GM18499 (cell line): Measurements from ENCODE around the gene IFNLR1.

Experiments used
- ATAC-seq: cut with Tn5 transposase; IDR thresholded peaks from one replicate; pipeline ENCODE4 v1.9.1; 2021; ENCODE audit warnings: moderate number of reproducible peaks; ENCODE audit not compliant: insufficient read depth, unreplicated experiment

IFNLR1 gene

DNA sequence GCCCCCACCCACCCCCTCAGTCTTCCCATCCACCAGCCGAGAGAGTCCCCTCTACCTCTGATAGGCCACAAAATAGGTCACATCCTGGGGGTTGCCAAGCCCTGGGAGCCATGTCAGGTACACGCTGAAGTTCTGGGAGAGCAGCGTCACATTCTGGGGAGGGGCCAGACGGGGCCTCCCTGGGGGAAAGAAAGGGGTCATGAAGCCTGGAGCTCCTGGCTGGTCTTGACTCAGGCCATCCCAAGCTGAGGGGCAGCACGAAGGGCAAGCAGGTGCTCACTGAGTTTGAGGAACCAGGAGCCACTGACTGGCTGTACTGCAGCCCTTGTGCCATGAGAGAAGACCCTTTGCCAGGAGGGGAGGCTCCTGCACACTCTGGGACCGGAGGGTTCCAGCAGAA lies 6.4 kb downstream of the IFNLR1 start:
- ATAC-seq: no peak

DNA sequence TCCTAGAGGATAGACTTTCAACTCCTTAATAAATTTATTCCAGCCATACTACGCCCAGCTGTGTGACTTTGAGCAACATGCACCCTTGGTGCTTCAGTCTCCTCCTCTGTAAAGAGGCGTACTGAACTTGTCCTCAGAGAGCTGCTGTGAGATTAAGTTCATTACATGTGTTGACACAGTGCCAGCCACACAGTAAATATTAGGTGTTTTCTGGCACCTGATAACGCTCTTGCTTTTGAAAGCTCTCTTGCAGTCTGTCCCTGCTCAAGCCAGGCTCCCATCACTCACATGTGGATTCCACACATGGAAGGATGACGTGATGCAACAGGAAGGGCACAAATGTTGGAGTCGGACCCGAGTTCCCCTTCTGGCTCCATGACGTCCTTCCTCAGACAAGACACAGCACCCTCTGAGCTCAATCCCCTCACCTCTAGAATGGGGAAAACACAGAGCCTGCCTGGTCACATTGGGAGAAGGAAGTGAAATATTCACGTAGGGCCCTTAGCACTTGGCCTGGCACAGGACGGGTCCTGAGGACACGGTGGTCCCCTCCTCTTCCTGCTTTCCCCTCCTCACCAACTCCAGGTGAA lies 7.7 kb downstream of the IFNLR1 start:
- ATAC-seq: no peak

DNA sequence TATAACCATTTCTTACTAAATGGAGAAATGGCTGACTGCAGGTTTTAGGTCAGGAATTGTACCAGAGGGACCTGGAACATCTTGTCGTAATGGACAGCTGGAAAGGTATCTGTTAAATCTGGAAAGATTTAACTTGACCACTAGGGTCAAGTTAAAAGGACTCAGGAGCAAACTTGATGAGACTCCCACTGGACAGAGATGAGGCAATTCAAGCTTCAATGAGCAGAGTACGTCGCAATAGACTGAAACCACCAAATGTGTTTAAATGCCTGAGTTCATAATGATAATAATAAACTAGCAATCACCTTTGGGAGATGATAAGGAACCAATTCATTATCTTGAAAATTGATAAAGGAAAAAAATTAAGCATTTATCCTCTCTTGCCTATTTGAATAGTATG lies 8.7 kb downstream of the IFNLR1 start:
- no peak for ATAC-seq

DNA sequence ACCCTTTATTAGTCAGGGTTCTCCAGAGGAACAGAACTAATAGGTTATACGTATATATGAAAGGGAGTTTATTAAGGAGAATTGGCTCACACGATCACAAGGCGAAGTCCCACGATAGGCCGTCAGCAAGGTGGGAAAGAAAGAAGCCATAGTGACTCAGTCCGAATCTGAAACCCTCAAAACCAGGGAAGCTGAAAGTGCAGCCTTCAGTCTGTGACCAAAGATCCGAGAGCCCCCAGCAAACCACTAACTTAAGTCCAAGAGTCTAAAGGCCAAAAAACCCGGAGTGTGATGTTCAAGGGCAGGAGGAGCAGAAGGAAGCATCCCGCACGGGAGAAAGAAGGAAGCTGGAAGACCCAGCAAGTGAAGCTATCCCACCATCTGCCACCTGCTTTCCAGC lies 9.9 kb downstream of the IFNLR1 start:
- no peak for ATAC-seq

DNA sequence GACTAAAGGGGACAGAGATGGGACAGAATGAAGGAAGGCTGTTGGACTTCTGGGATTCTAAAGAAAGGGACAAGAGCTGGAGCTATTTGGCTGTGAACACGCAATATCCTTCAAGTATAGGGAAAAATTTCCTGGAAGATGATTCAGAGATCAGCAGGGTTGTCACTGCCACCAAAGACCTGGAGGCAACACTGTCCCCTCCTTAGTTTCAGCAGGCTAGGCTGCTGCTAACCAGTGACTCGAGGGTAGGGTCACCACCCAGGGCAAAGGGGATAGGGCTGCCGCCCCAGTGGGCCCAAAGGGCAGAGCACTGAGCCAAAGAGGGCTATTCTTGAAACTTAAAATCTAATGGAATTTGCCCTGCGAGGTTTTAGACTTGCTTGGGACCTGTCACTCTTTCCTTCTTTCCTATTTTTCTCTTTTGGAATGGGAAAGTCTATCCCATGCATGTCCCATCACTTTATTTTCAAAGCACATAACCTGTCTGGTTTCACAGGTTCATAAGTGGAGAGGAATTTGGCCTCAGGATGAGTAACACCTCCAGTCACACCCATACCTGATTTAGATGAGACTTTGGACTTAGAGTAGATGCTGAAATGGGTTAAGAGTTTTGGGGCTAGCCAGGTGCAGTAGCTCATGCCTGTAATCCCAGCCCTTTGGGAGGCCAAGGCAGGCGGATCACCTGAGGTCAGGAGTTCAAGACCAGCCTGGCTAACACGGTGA lies 11.9 kb downstream of the IFNLR1 start:
- ATAC-seq: no peak

DNA sequence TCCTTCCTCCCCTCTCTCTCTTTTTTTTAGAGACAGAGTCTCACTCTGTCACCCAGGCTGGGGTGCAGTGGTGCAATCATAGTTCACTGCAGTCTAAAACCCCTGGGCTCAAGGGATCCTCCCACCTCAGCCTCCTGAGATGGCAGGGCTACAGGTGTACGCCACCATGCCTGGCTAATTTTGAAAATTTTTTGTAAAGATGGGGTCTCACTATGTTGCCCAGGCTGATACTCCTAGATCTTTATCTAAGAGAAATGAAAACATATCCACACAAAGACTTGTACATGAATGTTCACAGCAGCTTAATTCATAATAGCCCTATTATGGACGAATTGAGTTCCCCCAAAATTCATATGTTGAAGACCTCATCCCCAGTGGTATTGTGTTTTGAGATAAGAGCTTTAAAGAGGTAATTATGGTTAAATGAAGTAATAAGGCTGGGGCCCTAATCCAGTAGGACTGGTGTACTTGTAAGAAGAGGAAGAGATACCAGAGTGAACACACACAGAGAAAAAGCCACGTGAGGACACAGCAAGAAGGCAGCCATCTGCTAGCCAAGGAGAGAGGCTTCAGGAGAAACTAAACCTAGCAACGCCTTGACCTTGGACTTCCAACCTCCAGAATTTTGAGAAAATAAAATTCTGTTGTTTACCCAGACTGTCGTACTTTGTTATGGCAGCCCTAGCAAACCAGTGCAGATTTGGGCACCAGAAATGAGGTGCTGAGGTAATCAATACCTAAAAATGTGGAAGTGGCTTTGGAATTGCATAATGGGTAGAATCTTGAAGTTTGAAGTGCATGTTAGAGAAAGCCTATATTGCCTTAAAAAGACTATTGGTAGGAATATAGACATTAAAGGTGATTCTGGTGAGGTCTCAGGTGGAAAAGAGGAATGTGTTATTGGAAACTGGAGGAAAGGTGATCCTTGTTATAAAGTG lies 13.2 kb downstream of the IFNLR1 start:
- no peak for ATAC-seq

DNA sequence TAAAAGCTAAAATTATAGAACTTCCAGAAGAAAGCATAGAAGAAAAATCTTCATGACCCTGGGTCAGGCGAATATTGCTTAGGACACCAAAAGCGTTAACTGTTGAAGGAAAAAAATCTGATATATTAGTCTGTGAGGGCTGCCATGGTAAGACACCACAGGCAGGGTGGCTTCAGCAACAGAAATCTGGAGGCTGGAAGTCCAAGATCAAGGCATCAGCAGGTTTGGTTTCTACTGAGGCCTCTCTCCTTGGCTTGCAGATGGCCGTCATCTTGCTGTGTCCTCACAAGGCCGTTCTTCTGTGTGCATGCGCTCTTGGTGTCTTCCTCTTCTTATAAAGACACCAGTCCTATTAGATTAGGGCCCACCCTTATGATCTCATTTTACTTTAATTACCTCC lies 14.5 kb downstream of the IFNLR1 start:
- no peak for ATAC-seq

DNA sequence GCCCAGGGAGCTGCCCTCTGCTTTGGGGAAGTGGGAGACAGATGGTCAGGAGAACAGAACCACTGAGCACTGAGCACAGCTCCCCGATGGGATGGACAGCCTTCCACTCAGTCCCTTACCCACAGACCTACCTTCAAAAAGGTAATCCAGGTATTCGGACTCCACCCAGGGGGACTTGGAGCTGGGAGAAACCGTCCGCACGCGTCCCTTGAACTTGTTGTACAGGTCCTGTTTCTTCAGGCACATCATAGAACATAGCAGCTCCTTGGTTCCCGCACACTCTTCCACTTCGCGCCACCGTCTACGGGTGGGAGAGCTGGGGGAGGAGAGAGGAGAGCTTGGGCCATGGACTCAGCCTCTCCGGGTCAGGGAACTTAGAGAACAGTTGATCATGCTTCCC lies 17.8 kb downstream of the IFNLR1 start:
- ATAC-seq: no peak

DNA sequence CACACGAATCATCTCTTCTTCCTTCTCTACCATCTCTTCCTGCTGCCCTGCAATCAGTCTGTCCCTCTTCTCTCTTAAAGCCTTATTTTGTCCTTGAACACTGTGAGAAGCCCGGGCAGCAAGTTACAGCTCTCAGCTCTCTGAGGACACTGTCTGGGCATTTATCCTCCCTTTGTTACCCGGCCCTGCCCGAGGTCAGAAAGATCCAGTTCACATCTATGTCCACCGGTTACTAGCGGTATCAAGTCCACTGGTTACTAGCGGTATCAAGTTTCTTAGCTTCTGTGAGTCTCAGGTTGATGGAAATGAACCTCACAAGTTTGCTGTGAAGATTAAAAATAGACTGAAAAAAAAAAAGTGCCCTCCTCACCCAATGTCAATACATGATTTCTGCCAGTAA lies 18.8 kb downstream of the IFNLR1 start:
- no peak for ATAC-seq

DNA sequence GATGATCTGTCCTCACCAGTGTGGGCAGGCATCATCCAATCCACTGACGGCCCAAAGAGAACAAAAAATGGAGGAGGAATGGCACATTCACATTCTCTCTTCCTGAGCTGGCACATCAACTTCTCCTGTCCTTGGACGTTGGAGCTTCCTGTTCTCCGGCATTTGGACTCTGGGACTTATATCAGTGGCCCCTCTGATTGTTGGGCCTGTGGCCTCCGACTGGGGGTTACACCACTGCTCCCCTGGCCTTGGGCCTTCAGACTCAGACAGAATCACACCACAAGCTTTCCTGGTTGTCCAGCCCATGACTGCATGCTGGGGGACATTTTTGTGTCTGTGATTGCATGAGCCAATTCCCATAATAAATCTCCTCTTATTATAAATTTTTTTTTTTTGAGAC lies 20.1 kb downstream of the IFNLR1 start:
- ATAC-seq: no peak

DNA sequence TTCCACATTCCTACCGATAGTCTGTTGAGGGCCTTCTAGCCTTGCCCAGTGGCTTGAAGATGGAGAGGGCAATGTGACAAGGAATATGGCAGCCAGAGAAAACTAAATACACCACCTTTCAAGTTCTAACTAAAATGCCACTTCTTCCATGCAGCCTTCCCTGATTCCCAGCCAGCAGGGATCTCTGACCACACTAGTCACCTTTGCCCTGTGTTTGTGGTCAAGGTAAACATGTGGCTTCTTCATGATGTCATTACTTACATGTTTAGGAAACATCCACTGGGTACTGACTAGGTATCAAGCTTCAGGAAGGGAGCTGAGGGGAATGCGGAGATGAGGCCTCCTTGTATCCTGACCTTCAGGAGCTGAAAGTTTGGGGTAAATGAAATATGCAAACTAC lies 21.6 kb downstream of the IFNLR1 start:
- no peak for ATAC-seq

DNA sequence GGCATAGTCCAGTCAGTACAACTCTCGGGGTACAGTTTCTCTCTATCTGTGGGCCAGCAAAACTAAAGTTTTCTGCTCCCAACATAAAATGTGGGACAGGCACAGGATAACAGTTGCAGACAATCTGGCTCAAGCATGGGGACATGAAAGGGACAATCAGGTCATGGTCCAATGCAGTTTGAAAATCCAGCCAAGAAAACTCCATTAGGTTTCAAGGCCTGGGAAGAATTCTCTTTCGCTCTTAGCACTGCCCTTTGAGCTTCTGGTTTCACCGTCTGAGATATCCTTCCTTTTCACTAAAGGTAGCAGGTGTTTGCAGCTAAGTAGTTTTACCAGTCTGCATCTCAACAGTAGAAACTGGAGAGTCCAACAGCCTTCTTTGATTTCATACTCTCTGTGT lies 23.1 kb downstream of the IFNLR1 start:
- ATAC-seq: no peak

DNA sequence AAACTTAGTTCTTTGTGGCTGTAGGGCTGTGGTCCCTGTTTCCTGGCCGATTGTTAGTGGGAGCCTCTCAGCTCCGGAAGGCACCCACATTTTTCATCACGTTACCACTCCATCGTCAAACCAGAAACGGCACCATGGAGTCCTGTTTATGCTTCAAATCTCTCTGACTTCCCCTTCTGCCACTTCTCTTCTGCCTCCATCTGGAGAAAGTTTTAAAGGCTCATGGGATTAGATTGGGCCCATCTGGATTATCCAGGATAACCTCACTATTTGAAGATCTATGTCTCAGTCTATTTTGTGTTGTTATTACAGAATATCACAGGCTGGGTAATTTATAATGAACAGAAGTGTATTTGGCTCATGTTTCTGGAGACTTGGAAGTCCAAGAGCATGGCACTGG lies 24.9 kb downstream of the IFNLR1 start:
- ATAC-seq: no peak

DNA sequence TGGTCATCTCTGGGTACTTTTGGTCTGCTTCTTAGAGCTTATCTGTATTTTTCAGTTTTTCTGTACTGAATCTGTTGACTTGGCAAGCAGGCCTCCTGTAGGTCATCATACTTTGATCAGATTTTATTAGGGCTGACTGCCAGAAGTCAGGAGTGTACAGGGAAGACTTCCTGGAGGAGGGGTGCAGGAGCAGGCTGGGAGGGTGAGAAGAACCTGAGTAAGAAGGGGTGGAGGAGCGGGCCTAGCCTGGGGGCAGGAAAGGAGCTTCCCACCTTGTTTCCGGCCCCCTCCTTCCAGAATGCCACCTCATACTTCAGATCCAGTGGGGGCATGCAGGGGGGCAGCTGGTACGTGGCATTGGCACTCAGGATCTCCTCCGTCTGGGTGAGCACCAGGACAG lies 25.8 kb downstream of the IFNLR1 start:
- no peak for ATAC-seq

DNA sequence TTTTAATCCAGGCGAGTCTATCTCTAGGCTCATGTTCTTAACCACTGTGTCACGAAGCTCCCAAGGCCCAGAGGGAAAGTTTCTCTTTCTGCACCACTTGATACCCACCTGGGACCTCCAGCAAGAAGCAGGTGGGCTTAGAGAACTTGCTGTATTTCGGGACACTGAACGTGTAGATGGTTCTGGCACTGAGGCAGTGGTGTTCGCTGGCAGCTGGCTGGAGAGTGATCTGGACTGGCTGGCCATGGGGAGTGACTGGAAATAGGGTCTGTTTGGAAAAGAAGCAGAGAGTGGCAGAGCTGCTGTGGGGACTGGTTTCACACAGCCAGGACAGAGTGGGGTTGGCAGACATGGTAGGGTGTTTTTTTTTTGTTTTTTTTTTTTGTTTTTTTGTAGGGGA lies 27.7 kb downstream of the IFNLR1 start:
- ATAC-seq: no peak

DNA sequence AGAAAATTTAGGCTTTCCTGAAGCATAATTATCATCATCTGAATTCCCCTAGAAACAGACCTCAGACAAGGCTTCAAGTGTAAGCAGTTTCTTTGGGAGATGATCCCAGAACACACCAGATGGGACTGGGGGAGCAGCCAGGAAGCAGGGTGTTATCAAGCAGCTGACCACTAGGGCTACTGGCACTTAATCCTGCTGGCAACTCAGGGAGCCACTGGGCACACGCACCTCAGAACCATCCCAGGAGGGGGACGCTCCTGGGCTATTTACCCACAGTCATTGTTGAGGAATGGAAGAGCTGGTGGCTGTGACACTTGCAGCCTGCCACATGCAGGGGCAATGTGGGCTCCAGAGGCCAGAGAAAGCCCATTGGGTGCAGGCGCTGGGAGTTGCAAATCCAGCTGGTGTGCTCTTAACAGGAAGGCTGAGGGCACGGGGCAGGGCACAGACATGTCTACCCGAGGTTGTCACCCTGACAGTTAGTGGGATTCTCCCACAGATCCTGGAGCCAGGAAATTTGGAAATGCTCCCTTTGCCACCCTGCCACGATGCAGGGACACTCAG lies 29.1 kb downstream of the IFNLR1 start:
- no peak for ATAC-seq

DNA sequence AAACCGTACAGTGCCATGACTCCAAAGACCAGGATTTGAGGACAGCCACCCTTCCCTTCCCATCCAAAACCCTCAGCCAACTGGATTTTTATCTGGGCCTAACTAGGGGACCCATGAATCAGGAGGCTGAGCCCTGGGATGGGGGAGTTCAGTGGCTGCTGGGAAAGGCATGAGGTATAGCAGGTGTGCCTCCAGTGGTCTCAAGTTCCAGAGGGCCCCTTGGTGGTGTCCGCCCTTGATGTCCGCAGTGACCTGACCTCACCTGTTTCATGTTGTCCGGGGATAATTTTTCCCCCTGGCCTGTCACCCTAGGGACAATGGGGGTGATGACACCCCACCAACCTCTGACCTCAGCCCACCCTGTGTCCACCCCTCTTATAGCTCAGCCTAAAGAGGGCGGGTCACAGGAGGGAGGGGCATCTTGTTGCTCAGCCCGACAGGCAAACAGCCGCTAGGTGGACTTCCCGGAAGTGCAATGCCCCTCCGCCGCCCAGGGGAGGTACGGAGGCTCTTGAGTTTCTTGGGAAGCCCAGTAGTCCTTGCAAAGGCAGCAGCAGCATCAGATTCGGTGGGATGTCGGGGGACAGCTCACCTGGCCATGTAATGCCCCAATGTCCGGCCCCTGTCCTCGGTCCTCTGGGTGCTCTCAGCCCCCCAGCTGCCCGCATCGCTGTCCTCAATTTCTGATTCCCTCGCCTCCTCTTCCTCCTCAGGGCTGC lies 30.4 kb downstream of the IFNLR1 start:
- no peak for ATAC-seq

DNA sequence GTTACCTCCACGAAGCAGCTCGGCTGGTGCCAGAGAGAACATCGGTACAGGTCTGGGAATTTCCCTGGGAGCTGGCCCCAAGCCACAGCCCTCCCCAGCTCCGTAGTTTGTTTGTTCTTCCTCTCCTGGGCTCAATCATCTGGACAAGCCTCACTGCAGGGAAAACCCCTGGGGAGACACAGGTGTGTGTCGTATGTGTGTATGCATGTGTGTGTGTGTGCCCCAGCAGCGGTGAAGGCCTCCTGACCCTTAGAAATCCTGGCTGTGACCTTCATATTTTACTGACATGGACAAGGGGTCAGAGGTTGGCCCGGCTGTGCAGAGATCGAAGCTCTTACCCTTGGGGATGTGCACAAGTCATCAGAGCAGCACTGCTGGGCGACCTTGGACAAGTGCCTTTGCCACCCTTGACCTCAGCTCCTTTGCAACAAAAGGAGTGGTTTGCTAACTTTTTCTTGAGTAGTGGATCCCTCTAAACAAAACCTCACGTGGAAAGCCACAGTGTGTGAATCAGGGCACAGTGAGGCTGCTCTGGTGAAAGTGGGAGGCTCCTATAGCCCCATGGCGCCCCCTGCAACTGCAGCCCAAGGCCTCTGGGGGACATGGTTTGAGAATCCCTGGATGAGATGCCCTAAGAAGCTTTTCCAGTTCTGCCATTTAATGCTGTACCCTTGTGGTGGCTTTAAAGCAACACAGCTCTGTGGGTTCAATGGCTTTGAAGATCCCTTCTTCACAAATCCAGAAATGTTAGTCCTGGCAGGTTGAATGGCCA lies 31.9 kb downstream of the IFNLR1 start:
- ATAC-seq: no peak

DNA sequence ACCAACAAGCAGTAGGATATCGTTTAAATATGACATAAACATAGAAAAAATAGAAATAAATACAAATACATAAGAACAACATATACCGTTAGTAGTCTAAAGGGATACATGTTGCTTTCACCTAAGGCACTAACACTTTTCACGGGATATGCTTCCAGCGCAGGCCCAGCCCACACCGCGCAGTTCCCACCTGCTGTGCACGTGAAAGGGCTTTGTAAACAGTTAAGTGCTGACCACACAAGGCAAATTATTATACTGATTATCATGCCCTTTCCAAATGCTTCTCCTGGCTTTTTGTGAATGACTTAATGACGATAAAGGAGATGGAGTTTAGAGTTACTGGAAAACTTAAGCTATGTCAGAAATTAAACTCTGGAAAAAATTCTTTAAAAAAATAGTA lies 32.9 kb downstream of the IFNLR1 start:
- no peak for ATAC-seq
